ENCODE data around the gene CHML. TPM values are rescaled to one million over a fixed set of nuclear protein-coding genes. Genes with fewer than 3 reads are reported as not detected.

CHML gene
- total RNA-seq, 1 experiment from 2014 or later: 33.7 TPM

DNA sequence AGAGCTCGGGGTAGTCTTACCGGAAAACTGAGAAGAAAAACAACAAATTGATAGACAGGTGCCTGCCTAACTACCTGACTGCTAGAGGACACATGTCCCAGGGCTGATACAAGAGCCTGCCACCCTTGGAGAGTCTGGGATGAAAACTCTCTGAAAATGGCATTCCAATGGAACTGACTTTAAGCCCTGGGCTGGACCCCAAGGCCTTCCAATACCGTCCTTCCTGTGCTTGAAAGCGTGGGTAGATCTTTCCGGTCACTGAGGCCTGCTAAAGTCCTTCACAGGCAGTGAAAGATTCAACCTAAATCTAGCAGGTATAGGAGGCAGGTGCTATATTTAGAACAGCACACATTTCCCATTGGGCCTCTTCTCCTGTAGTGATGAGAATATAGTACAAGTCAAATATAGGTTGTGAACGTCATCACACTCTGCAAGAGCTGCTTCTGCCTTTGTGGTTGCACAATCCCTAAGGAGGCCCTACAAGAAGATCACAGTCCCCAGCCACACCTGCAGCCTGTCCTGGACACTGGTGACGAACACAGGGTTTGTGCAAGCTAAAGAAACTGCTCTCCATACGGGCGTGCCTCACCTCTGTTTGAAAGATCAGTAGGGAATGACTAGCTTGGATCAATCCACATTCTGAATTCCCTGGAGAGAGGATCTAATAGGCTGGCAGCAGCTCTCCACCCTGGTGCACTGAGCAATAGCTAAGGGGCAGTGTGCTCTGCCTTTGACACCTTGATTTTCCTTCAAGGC, 876 bp upstream of the CHML start:
- BruUV-seq (replicated peaks): no TSS peak
- Mint-ChIP-seq H3K4me3 (ENCODE audit: unreplicated experiment) (peak overlapping the region; percentile 75), H3K27ac (ENCODE audit: low read depth, unreplicated experiment) (peak overlapping the region; percentile 100), H3K4me1 (ENCODE audit: insufficient read depth, unreplicated experiment) (peaks cover 50% of the 10 kb centered on the region), H3K27me3 (ENCODE audit: insufficient read depth, unreplicated experiment) (no peaks in the 10 kb centered on the region), H3K36me3 (ENCODE audit: insufficient read depth, unreplicated experiment) (peaks cover 28% of the 10 kb centered on the region), H3K9me3 (ENCODE audit: unreplicated experiment) (peaks cover 8% of the 10 kb centered on the region)
- intact Hi-C loops (cut with micrococcal nuclease): loop anchor here (1.0 to 2.0 kb wide), 4 partner anchors 28 to 76 kb away; no protein-coding TSS in a partner anchor
- CTCF ChIA-PET: interaction anchor here (0.5 to 2.6 kb wide), 27 partner anchors 12 to 197 kb away, joined by 3 to 22 read pairs (median 4); no protein-coding TSS in a partner anchor
- POLR2A ChIA-PET: interaction anchor here (0.5 to 5.8 kb wide), 52 partner anchors 8 to 1614 kb away, joined by 3 to 151 read pairs (median 7); partner anchors contain the start of genes CEP170, EXO1, FH and KMO
- TF ChIP-seq, protein P1, sequence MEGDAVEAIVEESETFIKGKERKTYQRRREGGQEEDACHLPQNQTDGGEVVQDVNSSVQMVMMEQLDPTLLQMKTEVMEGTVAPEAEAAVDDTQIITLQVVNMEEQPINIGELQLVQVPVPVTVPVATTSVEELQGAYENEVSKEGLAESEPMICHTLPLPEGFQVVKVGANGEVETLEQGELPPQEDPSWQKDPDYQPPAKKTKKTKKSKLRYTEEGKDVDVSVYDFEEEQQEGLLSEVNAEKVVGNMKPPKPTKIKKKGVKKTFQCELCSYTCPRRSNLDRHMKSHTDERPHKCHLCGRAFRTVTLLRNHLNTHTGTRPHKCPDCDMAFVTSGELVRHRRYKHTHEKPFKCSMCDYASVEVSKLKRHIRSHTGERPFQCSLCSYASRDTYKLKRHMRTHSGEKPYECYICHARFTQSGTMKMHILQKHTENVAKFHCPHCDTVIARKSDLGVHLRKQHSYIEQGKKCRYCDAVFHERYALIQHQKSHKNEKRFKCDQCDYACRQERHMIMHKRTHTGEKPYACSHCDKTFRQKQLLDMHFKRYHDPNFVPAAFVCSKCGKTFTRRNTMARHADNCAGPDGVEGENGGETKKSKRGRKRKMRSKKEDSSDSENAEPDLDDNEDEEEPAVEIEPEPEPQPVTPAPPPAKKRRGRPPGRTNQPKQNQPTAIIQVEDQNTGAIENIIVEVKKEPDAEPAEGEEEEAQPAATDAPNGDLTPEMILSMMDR (IDR thresholded peaks at IDR 0.05; ENCODE audit: unreplicated experiment): no peak
- peak; percentile 98 for DNase-seq (ENCODE audit: unreplicated experiment)

GRCh38 chr1:241639623-241640148, 483 bp downstream of the CHML start:
- CTCF ChIA-PET: interaction anchor here (1.0 to 7.1 kb wide), 7 partner anchors 13 to 195 kb away, joined by 3 to 69 read pairs (median 19); no protein-coding TSS in a partner anchor

GRCh38 chr1:241638909-241639622, 1.1 kb downstream of the CHML start:
- ChIA-PET POLR2A (interaction anchor here (0.6 to 4.4 kb wide), 40 partner anchors 9 to 209 kb away, joined by 3 to 50 read pairs (median 5); partner anchors contain the start of genes EXO1, FH and KMO), CTCF (interaction anchor here (0.9 to 7.1 kb wide), 8 partner anchors 13 to 195 kb away, joined by 3 to 69 read pairs (median 5); no protein-coding TSS in a partner anchor)
- Mint-ChIP-seq H3K4me3 (ENCODE audit: unreplicated experiment) (peak overlapping the region; percentile 75), H3K27ac (ENCODE audit: low read depth, unreplicated experiment) (peak overlapping the region; percentile 100), H3K9me3 (ENCODE audit: unreplicated experiment) (peaks cover 8% of the 10 kb centered on the region), H3K36me3 (ENCODE audit: insufficient read depth, unreplicated experiment) (peaks cover 48% of the 10 kb centered on the region), H3K27me3 (ENCODE audit: insufficient read depth, unreplicated experiment) (no peaks in the 10 kb centered on the region), H3K4me1 (ENCODE audit: insufficient read depth, unreplicated experiment) (peaks cover 66% of the 10 kb centered on the region)
- intact Hi-C loops (cut with micrococcal nuclease): loop anchor here (1.0 to 2.0 kb wide), 2 partner anchors 110 to 195 kb away; no protein-coding TSS in a partner anchor
- TF ChIP-seq, protein P1 (IDR thresholded peaks at IDR 0.05; ENCODE audit: unreplicated experiment): no peak
- TSS peak; percentile 53 for BruUV-seq (replicated peaks)
- DNase-seq (ENCODE audit: unreplicated experiment): peak; percentile 55

More at GRCh38 chr1:241639623-241640148, 483 bp downstream of the CHML start:
- peaks cover 60% of the 10 kb centered on the region for H3K4me1 Mint-ChIP-seq (ENCODE audit: insufficient read depth, unreplicated experiment)
- peak overlapping the region; percentile 75 for H3K4me3 Mint-ChIP-seq (ENCODE audit: unreplicated experiment)
- TF ChIP-seq, protein P1 (IDR thresholded peaks at IDR 0.05; ENCODE audit: unreplicated experiment): no peak
- peaks cover 8% of the 10 kb centered on the region for H3K9me3 Mint-ChIP-seq (ENCODE audit: unreplicated experiment)
- H3K27me3 Mint-ChIP-seq (ENCODE audit: insufficient read depth, unreplicated experiment): no peaks in the 10 kb centered on the region
- peak; percentile 63 for DNase-seq (ENCODE audit: unreplicated experiment)
- intact Hi-C loops (cut with micrococcal nuclease): loop anchor here (1.0 to 2.0 kb wide), 5 partner anchors 27 to 195 kb away; no protein-coding TSS in a partner anchor
- POLR2A ChIA-PET: interaction anchor here (0.7 to 5.8 kb wide), 52 partner anchors 8 to 1616 kb away, joined by 3 to 151 read pairs (median 9); partner anchors contain the start of genes CEP170, EXO1, FH and KMO
- BruUV-seq (replicated peaks): no TSS peak
- H3K36me3 Mint-ChIP-seq (ENCODE audit: insufficient read depth, unreplicated experiment): peaks cover 42% of the 10 kb centered on the region
- peak overlapping the region; percentile 100 for H3K27ac Mint-ChIP-seq (ENCODE audit: low read depth, unreplicated experiment)

Measured in MCF 10A (cell line).